H1 (cell line): ENCODE data around the gene TFB1M. TPM values are rescaled to one million over a fixed set of nuclear protein-coding genes. Genes with fewer than 3 reads are reported as not detected.
A peak's percentile ranks its signal among the peaks of the same experiment; 100 is the strongest.

Experiments
- CTCF ChIA-PET: fragments of 300-600 bp; sonication (Branson Sonifier 250); formaldehyde crosslinking; loops from one replicate; lab custom pipeline; 2021; ENCODE audit not compliant: partially characterized antibody; lab: Charles Lee
- POLR2A ChIA-PET: fragments of 300-600 bp; sonication (Branson Sonifier 250); formaldehyde crosslinking; loops from one replicate; lab custom pipeline; 2021; ENCODE audit warnings: inconsistent platforms; ENCODE audit not compliant: partially characterized antibody; lab: Charles Lee
- DNase-seq, 2 experiments: peaks; one replicate each; pipeline versions ENCODE4 v3.0.0 to v3.0.0-alpha.2; 2010 to 2022; ENCODE audit warnings: low spot score in 2 of 2, low read depth in 1 of 2, mixed read lengths in 1 of 2
- FAIRE-seq: peaks from 2 replicates; lab custom pipeline; 2011; peaks lifted over from hg19 to GRCh38; lab: Jason Lieb, UNC
- H2AFZ ChIP-seq: 2 replicates; pipeline ENCODE4 v1.8.1; 2012; ENCODE audit warnings: low read length, inconsistent platforms
- H2AK5ac ChIP-seq: 2 replicates; pipeline ENCODE4 v1.6.1; 2013; ENCODE audit warnings: low read depth, low read length
- H2BK120ac ChIP-seq: replicated peaks from 2 replicates; pipeline ENCODE3; 2013; ENCODE audit warnings: low read depth, low read length, inconsistent platforms
- H2BK12ac ChIP-seq: 2 replicates; pipeline ENCODE4 v1.6.1; 2013; ENCODE audit warnings: low read depth, low read length
- H2BK15ac ChIP-seq: 2 replicates; pipeline ENCODE4 v1.6.1; 2013; ENCODE audit warnings: low read length
- H2BK20ac ChIP-seq: 2 replicates; pipeline ENCODE4 v1.6.1; 2013; ENCODE audit warnings: low read length
- H2BK5ac ChIP-seq: 2 replicates; pipeline ENCODE4 v1.6.1; 2013; ENCODE audit warnings: low read depth, low read length
- H3K14ac ChIP-seq: 2 replicates; pipeline ENCODE4 v1.6.1; 2013; ENCODE audit warnings: inconsistent platforms; ENCODE audit not compliant: insufficient read length
- H3K18ac ChIP-seq: 2 replicates; pipeline ENCODE4 v1.6.1; 2013; ENCODE audit warnings: low read length; ENCODE audit errors: extremely low read depth
- H3K23ac ChIP-seq: 2 replicates; pipeline ENCODE4 v1.6.1; 2013; ENCODE audit warnings: inconsistent platforms; ENCODE audit not compliant: insufficient read length
- H3K23me2 ChIP-seq: 2 replicates; pipeline ENCODE4 v1.6.1; 2013; ENCODE audit warnings: low read depth, low read length
- H3K27ac ChIP-seq: 2 replicates; pipeline ENCODE4 v1.6.1; 2011; ENCODE audit warnings: low read depth, low read length, inconsistent platforms
- H3K27me3 ChIP-seq, 4 experiments: replicated peaks in 1 of 4; 1 replicate in 1 of 4; 2 replicates in 3 of 4; pipeline versions ENCODE4 v1.6.1 to v1.8.1; 2011 to 2013; ENCODE audit warnings: low read length in 3 of 4, mild to moderate bottlenecking in 3 of 4, inconsistent platforms in 2 of 4, mixed read lengths in 2 of 4, moderate library complexity in 1 of 4; ENCODE audit not compliant: control insufficient read depth in 3 of 4, insufficient read depth in 3 of 4; ENCODE audit errors: extremely low read depth in 1 of 4
- H3K36me3 ChIP-seq, 4 experiments: 2 replicates each; pipeline versions ENCODE4 v1.6.1 to v1.8.1; 2011 to 2013; ENCODE audit warnings: mild to moderate bottlenecking in 4 of 4, low read length in 3 of 4, moderate library complexity in 2 of 4, control low read depth in 1 of 4, inconsistent platforms in 1 of 4; ENCODE audit not compliant: insufficient read depth in 4 of 4, control insufficient read depth in 2 of 4
- H3K4ac ChIP-seq: replicated peaks from 2 replicates; pipeline ENCODE3; 2013; ENCODE audit warnings: low read length, low read depth, mixed read lengths, inconsistent platforms; ENCODE audit not compliant: insufficient read length
- H3K4me1 ChIP-seq, 4 experiments: replicated peaks in 1 of 4; 1 replicate in 1 of 4; 2 replicates in 3 of 4; pipeline versions ENCODE4 v1.6.1 to v1.8.1; 2011 to 2013; ENCODE audit warnings: low read length in 3 of 4, inconsistent platforms in 2 of 4, mixed read lengths in 1 of 4; ENCODE audit not compliant: insufficient read depth in 4 of 4, control insufficient read depth in 3 of 4
- H3K4me2 ChIP-seq, 2 experiments: 2 replicates each; pipeline versions ENCODE4 v1.6.1 to v1.8.1; 2011 to 2013; ENCODE audit warnings: low read depth in 2 of 2, low read length in 2 of 2, control low read depth in 1 of 2, inconsistent platforms in 1 of 2, mild to moderate bottlenecking in 1 of 2; ENCODE audit not compliant: insufficient read depth in 1 of 2
- H3K4me3 ChIP-seq, 4 experiments: fragments of 200-600, 300-600 bp in 1 of 4; sonication (generic), shearing (Covaris generic), sonication (Bioruptor Twin) in 1 of 4; 2 replicates each; pipeline versions ENCODE4 v1.5.1 to v1.8.1; 2011 to 2016; ENCODE audit warnings: low read length in 4 of 4, low read depth in 3 of 4, control low read depth in 2 of 4, inconsistent platforms in 2 of 4, mild to moderate bottlenecking in 2 of 4, mixed read lengths in 1 of 4, moderate library complexity in 1 of 4; ENCODE audit not compliant: insufficient read depth in 2 of 4; ENCODE audit errors: extremely low read depth in 1 of 4
- H3K56ac ChIP-seq: replicated peaks from 2 replicates; pipeline ENCODE3; 2013; ENCODE audit warnings: low read depth, mild to moderate bottlenecking, mixed read lengths, low read length, inconsistent platforms; ENCODE audit not compliant: insufficient read length
- H3K79me1 ChIP-seq: 2 replicates; pipeline ENCODE4 v1.6.1; 2013; ENCODE audit warnings: low read depth, low read length, control low read depth
- H3K79me2 ChIP-seq, 2 experiments: 2 replicates each; pipeline versions ENCODE4 v1.6.1 to v1.8.1; 2012 to 2013; ENCODE audit warnings: low read length in 2 of 2, mild to moderate bottlenecking in 2 of 2, inconsistent platforms in 1 of 2; ENCODE audit not compliant: insufficient read depth in 2 of 2, control insufficient read depth in 1 of 2
- H3K9ac ChIP-seq, 4 experiments: replicated peaks in 1 of 4; 1 replicate in 1 of 4; 2 replicates in 3 of 4; pipeline versions ENCODE4 v1.6.1 to v1.8.1; 2011 to 2013; ENCODE audit warnings: low read depth in 3 of 4, low read length in 3 of 4, control low read depth in 2 of 4, mild to moderate bottlenecking in 2 of 4, moderate library complexity in 2 of 4, inconsistent platforms in 1 of 4; ENCODE audit errors: extremely low read depth in 1 of 4
- H3K9me3 ChIP-seq, 2 experiments: 2 replicates each; pipeline versions ENCODE4 v1.6.1 to v1.8.1; 2012 to 2013; ENCODE audit warnings: mild to moderate bottlenecking in 2 of 2, moderate library complexity in 2 of 2, control low read depth in 1 of 2, inconsistent platforms in 1 of 2, low read depth in 1 of 2, low read length in 1 of 2, mixed read lengths in 1 of 2; ENCODE audit not compliant: insufficient read depth in 2 of 2
- H4K20me1 ChIP-seq, 2 experiments: replicated peaks in 1 of 2; 2 replicates each; pipeline versions ENCODE3 to v1.8.1; 2011 to 2013; ENCODE audit warnings: inconsistent platforms in 2 of 2, low read length in 2 of 2, mild to moderate bottlenecking in 1 of 2; ENCODE audit not compliant: insufficient read depth in 2 of 2, control insufficient read depth in 1 of 2
- H4K5ac ChIP-seq: 2 replicates; pipeline ENCODE4 v1.6.1; 2013; ENCODE audit warnings: low read length, low read depth, mixed read lengths, inconsistent platforms; ENCODE audit not compliant: insufficient read length
- H4K8ac ChIP-seq: 2 replicates; pipeline ENCODE4 v1.8.0; 2013; ENCODE audit warnings: mild to moderate bottlenecking, moderate library complexity, low read length, inconsistent platforms; ENCODE audit not compliant: insufficient read depth; ENCODE audit errors: extremely low read depth
- H4K91ac ChIP-seq: replicated peaks from 2 replicates; pipeline ENCODE3; 2013; ENCODE audit warnings: low read length, mixed read lengths, inconsistent platforms; ENCODE audit not compliant: insufficient read length
- ASH2L ChIP-seq: fragments of 200-600, 300-600 bp; sonication (generic); IDR thresholded peaks from one replicate; pipeline ENCODE4 v1.7.1; 2017; ENCODE audit warnings: low read length
- ATF2 ChIP-seq: IDR thresholded peaks from 2 replicates; pipeline ENCODE4 v1.6.1; 2012; ENCODE audit warnings: low read length, inconsistent platforms
- CBX5 ChIP-seq: fragments of 300-800, 300-1000 bp; sonication (generic); IDR thresholded peaks from 2 replicates; pipeline ENCODE4 v1.7.1; 2016; ENCODE audit warnings: antibody characterized with exemption, low read length, low read depth
- CBX8 ChIP-seq: fragments of 300-800, 300-1000 bp; sonication (generic); IDR thresholded peaks from 2 replicates; pipeline ENCODE4 v1.7.1; 2016; ENCODE audit warnings: low read depth, low read length, borderline replicate concordance
- CHD2 ChIP-seq: IDR thresholded peaks from 2 replicates; pipeline ENCODE4 v1.6.1; 2012; ENCODE audit warnings: low read length, improper control_type of control experiment
- CREB1 ChIP-seq: IDR thresholded peaks from 2 replicates; pipeline ENCODE4 v1.6.1; 2012; ENCODE audit warnings: inconsistent platforms
- NRF1 ChIP-seq: IDR thresholded peaks from 2 replicates; pipeline ENCODE4 v1.6.1; 2011; ENCODE audit warnings: mild to moderate bottlenecking, low read depth, low read length, improper control_type of control experiment
- POU5F1 ChIP-seq: IDR thresholded peaks from 2 replicates; pipeline ENCODE4 v1.6.1; 2011; ENCODE audit warnings: low read depth, mild to moderate bottlenecking, low read length, moderate library complexity
- RXRA ChIP-seq: IDR thresholded peaks from 2 replicates; pipeline ENCODE4 v1.6.1; 2011; ENCODE audit warnings: low read depth, mild to moderate bottlenecking, low read length, moderate library complexity; ENCODE audit not compliant: insufficient read depth
- SP4 ChIP-seq: IDR thresholded peaks from 2 replicates; pipeline ENCODE4 v1.6.1; 2012; ENCODE audit warnings: low read length, inconsistent platforms
- TCF12 ChIP-seq: IDR thresholded peaks from 2 replicates; pipeline ENCODE4 v1.6.1; 2011; ENCODE audit warnings: low read depth, mild to moderate bottlenecking, low read length
- ZNF274 ChIP-seq: IDR thresholded peaks from 2 replicates; pipeline ENCODE4 v1.7.0; 2012; ENCODE audit warnings: low read length, borderline replicate concordance; ENCODE audit errors: extremely low read depth
- WGBS, 2 experiments: shearing (Covaris generic) in 1 of 2; methylation state at CpG; one replicate each; pipeline versions ENCODE4 v1.1.6 to v1.1.7; 2013 to 2015; ENCODE audit warnings: low lambda C conversion rate in 2 of 2, mixed read lengths in 2 of 2, inconsistent platforms in 1 of 2, low coverage in 1 of 2, missing lambda C conversion rate in 1 of 2; ENCODE audit not compliant: insufficient replicate concordance in 2 of 2, insufficient coverage in 1 of 2, insufficient read length in 1 of 2; ENCODE audit errors: extremely low coverage in 1 of 2, missing lambda C conversion rate in 1 of 2; 5-methylcytosine and 5-hydroxymethylcytosine counted together
- polyA plus RNA-seq, 7 experiments: library from polyadenylated mRNA; depleted of rRNA in 3 of 7; stranded (reverse) in 5 of 7; unstranded in 2 of 7; fragments of >200 nt in 5 of 7; fragments of 200-250 nt in 2 of 7; gene quantifications; 1 replicate in 5 of 7; 2 replicates in 1 of 7; 4 replicates in 1 of 7; pipeline versions ENCODE4 v1.2.1 to v1.2.3, GENCODE V29; 2011 to 2013; ENCODE audit warnings: missing spikeins in 2 of 7, mixed read lengths in 2 of 7
- total RNA-seq: library from RNA; stranded (reverse); fragmentation: NEBNext Ultra II Directional; extraction: Animal tissue kit (Norgen Biotek cat#: 25700); gene quantifications from 2 replicates; pipeline ENCODE4 v1.2.1, GENCODE V29; 2021
- TF ChIP-seq, protein P1 (sequence below): IDR thresholded peaks from 2 replicates; pipeline ENCODE4 v1.6.1; 2012; ENCODE audit warnings: inconsistent platforms

Gene TFB1M
- total and polyA plus RNA-seq, 2 of the 8 experiments (the other 6 are each of a cell fraction or from before 2014, with no cell fraction given) = 28.2 to 49.4 TPM

- Histone ChIP-seq H3K23me2 (no peaks in the 10 kb centered on the region), H3K4me3 (no peak overlapping the region), H3K56ac (no peak overlapping the region), H3K14ac (no peak overlapping the region), H3K18ac (no peak overlapping the region), H2BK5ac (no peak overlapping the region), H3K9me3 (no peaks in the 10 kb centered on the region), H3K4ac (no peak overlapping the region), H4K91ac (no peak overlapping the region), H2BK120ac (no peak overlapping the region), H3K23ac (no peak overlapping the region), H4K20me1 (no peaks in the 10 kb centered on the region), H2BK12ac (no peak overlapping the region), H3K79me1 (no peaks in the 10 kb centered on the region), H2AK5ac (no peak overlapping the region), H2BK15ac (peak overlapping the region; percentile 89; the same call in 1 of the 2 replicates), H2BK20ac (no peak overlapping the region), H4K5ac (no peak overlapping the region), H3K4me2 (no peak overlapping the region), H3K36me3 (peaks cover 4 to 46% (median 18%) of the 10 kb centered on the region in 4 experiments; a peak in 6 of 8 replicates), H3K27ac (no peak overlapping the region), H3K27me3 (no peaks in the 10 kb centered on the region), H3K9ac (no peak overlapping the region; a peak in 1 of 7 replicates), H3K79me2 (no peaks in the 10 kb centered on the region), H2AFZ (no peak overlapping the region), H3K4me1 (0 out of 7 replicates have a peak, but pooled peaks cover 0 to 3% (median 0%) of the 10 kb centered on the region in 4 experiments), H4K8ac (no peak overlapping the region)
- DNase-seq (no peak), FAIRE-seq (no peak)
- ChIA-PET CTCF (interaction anchor here (1.0 to 8.9 kb wide), 13 partner anchors 12 to 571 kb away, joined by 3 to 98 read pairs (median 9); no protein-coding TSS in a partner anchor), POLR2A (interaction anchor here (1.2 to 2.4 kb wide), 2 partner anchors 69 to 133 kb away, joined by 3 to 8 read pairs; no protein-coding TSS in a partner anchor)
- WGBS, 2 experiments = 100% methylated on average over 2 of the region's 2 CpGs; no CpG with 5 or more reads in 1 of the 2 experiments
- no peak for TF ChIP-seq CBX5
- TF ChIP-seq, protein P1, sequence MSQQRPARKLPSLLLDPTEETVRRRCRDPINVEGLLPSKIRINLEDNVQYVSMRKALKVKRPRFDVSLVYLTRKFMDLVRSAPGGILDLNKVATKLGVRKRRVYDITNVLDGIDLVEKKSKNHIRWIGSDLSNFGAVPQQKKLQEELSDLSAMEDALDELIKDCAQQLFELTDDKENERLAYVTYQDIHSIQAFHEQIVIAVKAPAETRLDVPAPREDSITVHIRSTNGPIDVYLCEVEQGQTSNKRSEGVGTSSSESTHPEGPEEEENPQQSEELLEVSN = no peak
- no peak for TF ChIP-seq POU5F1
- TF ChIP-seq SP4 = no peak
- no peak for TF ChIP-seq RXRA
- no peak for TF ChIP-seq ASH2L
- no peak for TF ChIP-seq ATF2
- TF ChIP-seq ZNF274 = no peak
- TF ChIP-seq TCF12 = no peak
- TF ChIP-seq CHD2 = no peak
- TF ChIP-seq CBX8 = no peak
- TF ChIP-seq NRF1 = no peak
- no peak for TF ChIP-seq CREB1
These were observed 67.5 kb downstream of the TFB1M start for GRCh38 chr6:155246825-155247224.
